ENCODE data around the gene ABCD3. TPM values are rescaled to one million over a fixed set of nuclear protein-coding genes. Genes with fewer than 3 reads are reported as not detected.

Gene ABCD3
- total RNA-seq, 1 experiment from 2014 or later, result 48.8 TPM

- Histone ChIP-seq H3K9me2 (ENCODE audit: insufficient read depth) (no peaks in the 10 kb centered on the region), H3K79me2 (ENCODE audit: insufficient read depth, low read length) (peaks cover 16% of the 10 kb centered on the region), H3K4me2 (ENCODE audit: low read length) (peak overlapping the region; percentile 0; the same call in 1 of the 2 replicates), H3K4me3 (replicated peaks in 1 of 2; ENCODE audit: low read depth in 1 of 2, low read length in 2 of 2) (no peak overlapping the region), H2AFZ (ENCODE audit: low read depth, low read length, poor library complexity, severe bottlenecking) (no peak overlapping the region), H3K9ac (ENCODE audit: low read length) (no peak overlapping the region), H3K36me3 (ENCODE audit: control insufficient read depth in 1 of 2, insufficient read depth in 2 of 2, low read length in 2 of 2) (peaks cover 0 to 7% of the 10 kb centered on the region in 2 experiments; a peak in 1 of 4 replicates), H3K27ac (ENCODE audit: low read depth, low read length) (no peak overlapping the region), H3K9me3 (ENCODE audit: control insufficient read depth in 1 of 2, insufficient read depth in 1 of 2, low read depth in 1 of 2, low read length in 2 of 2) (no peaks in the 10 kb centered on the region), H4K20me1 (ENCODE audit: insufficient read depth) (no peaks in the 10 kb centered on the region), H3K4me1 (ENCODE audit: control insufficient read depth in 1 of 2, insufficient read depth in 2 of 2, low read length in 2 of 2) (peaks cover 5 to 43% of the 10 kb centered on the region in 2 experiments; a peak in 2 of 4 replicates), H3K27me3 (ENCODE audit: insufficient read depth, low read length) (no peaks in the 10 kb centered on the region)
- ATAC-seq (no peak), DNase-seq (ENCODE audit: low read depth, low spot score) (no peak)
- no TSS peak for BruUV-seq (replicated peaks)
- ChIA-PET POLR2A (no interaction called here), RAD21 (ENCODE audit: low non-redundant PET in 1 of 2, low total read pairs in 2 of 2, uncharacterized antibody in 2 of 2, unreplicated experiment in 2 of 2) (no interaction called here), CTCF (no interaction called here)
- intact Hi-C loops (cut with micrococcal nuclease), result loop anchor here (5.0 kb wide), 2 partner anchors 52 to 257 kb away; no protein-coding TSS in a partner anchor
- TF ChIP-seq EZH2phosphoT487 (IDR thresholded peaks at IDR 0.05; ENCODE audit: borderline replicate concordance) (no peak), JUND (IDR thresholded peaks at IDR 0.05) (peak; percentile 45; the same call in 1 of the 2 replicates), YY1 (IDR thresholded peaks at IDR 0.05; ENCODE audit: extremely low read depth, insufficient replicate concordance, low read depth, low read length) (no peak), CTCF (IDR thresholded peaks at IDR 0.05 in 2 of 3, conservative IDR thresholded peaks at IDR 0.05 in 1 of 3; ENCODE audit: borderline replicate concordance in 1 of 3, insufficient read depth in 1 of 3, low read depth in 2 of 3, low read length in 2 of 3) (no peak), RAD21 (IDR thresholded peaks at IDR 0.05; ENCODE audit: low read depth) (no peak), FOSL1 (IDR thresholded peaks at IDR 0.05; ENCODE audit: low read depth) (peak; percentile 54; the same call in 1 of the 2 replicates), ATF3 (IDR thresholded peaks at IDR 0.05) (no peak), REST (IDR thresholded peaks at IDR 0.05; ENCODE audit: low read depth) (no peak), POLR2AphosphoS5 (IDR thresholded peaks at IDR 0.05; ENCODE audit: low read depth, low read length) (no peak)
Observed at GRCh38 chr1:94544706-94545490, 126.7 kb downstream of the ABCD3 start.
